ENCODE measurements around the gene ADIPOR1.
"Not testable (repeated sequence)": the region's sequence is repeated elsewhere in the genome, so short reads cannot be mapped to it uniquely, and the experiment has no call there.

ADIPOR1 gene

GRCh38 chr1:202957733-202958543, at the start of gene ADIPOR1:
TSS of gene ADIPOR1 (minus strand) at chr1:202958312. CDS start at chr1:202951070, 7,242 bp downstream.
- peak; percentile 95 for DNase-seq (ENCODE audit: low spot score)

- DNase-seq (ENCODE audit: low spot score) = peak; percentile 72
Observed at GRCh38 chr1:203006948-203007871, 49.1 kb upstream of the ADIPOR1 start, which contains the start of gene TMEM183A. TSS of gene TMEM183A (plus strand) at chr1:203007374. CDS start at chr1:203007466, 92 bp downstream.

- not testable (repeated sequence) for DNase-seq (ENCODE audit: low spot score)
Observed at GRCh38 chr1:203005395-203006142, 47.5 kb upstream of the ADIPOR1 start.

- DNase-seq (ENCODE audit: low spot score) = no peak
Observed at GRCh38 chr1:203002951-203003350, 44.8 kb upstream of the ADIPOR1 start.

- DNase-seq (ENCODE audit: low spot score) = no peak
Observed at GRCh38 chr1:203001986-203002385, 43.9 kb upstream of the ADIPOR1 start.

- no peak for DNase-seq (ENCODE audit: low spot score)
Observed at GRCh38 chr1:203000217-203000944, 42.3 kb upstream of the ADIPOR1 start.

GRCh38 chr1:202998836-202999750, 41.0 kb upstream of the ADIPOR1 start:
- DNase-seq (ENCODE audit: low spot score) = no peak

GRCh38 chr1:202994756-202995155, 36.6 kb upstream of the ADIPOR1 start:
- no peak for DNase-seq (ENCODE audit: low spot score)

- no peak for DNase-seq (ENCODE audit: low spot score)
Observed at GRCh38 chr1:202991112-202991511, 33.0 kb upstream of the ADIPOR1 start.

GRCh38 chr1:202989879-202990278, 31.8 kb upstream of the ADIPOR1 start:
- DNase-seq (ENCODE audit: low spot score) = no peak

- DNase-seq (ENCODE audit: low spot score) = no peak
Observed at GRCh38 chr1:202987922-202988583, 29.9 kb upstream of the ADIPOR1 start.

- no peak for DNase-seq (ENCODE audit: low spot score)
Observed at GRCh38 chr1:202987255-202987654, 29.1 kb upstream of the ADIPOR1 start.

- not testable (repeated sequence) for DNase-seq (ENCODE audit: low spot score)
Observed at GRCh38 chr1:202986120-202986519, 28.0 kb upstream of the ADIPOR1 start.

- no peak for DNase-seq (ENCODE audit: low spot score)
Observed at GRCh38 chr1:202982715-202983430, 24.8 kb upstream of the ADIPOR1 start.

GRCh38 chr1:202981939-202982338, 23.8 kb upstream of the ADIPOR1 start:
- no peak for DNase-seq (ENCODE audit: low spot score)

GRCh38 chr1:202979459-202979858, 21.3 kb upstream of the ADIPOR1 start:
- no peak for DNase-seq (ENCODE audit: low spot score)

GRCh38 chr1:202976633-202977032, 18.5 kb upstream of the ADIPOR1 start:
- no peak for DNase-seq (ENCODE audit: low spot score)

- DNase-seq (ENCODE audit: low spot score) = no peak
Observed at GRCh38 chr1:202974856-202975255, 16.7 kb upstream of the ADIPOR1 start.

GRCh38 chr1:202972046-202972445, 13.9 kb upstream of the ADIPOR1 start:
- DNase-seq (ENCODE audit: low spot score) = no peak
